ENCODE measurements around the gene MRPL55.

GRCh38 chr1:228112167-228112566 is 3.1 kb upstream of the MRPL55 start:
- no peak for TF ChIP-seq CTCF (IDR thresholded peaks at IDR 0.05)
- no peak for TF ChIP-seq EZH2 (IDR thresholded peaks at IDR 0.05)
- no peak for TF ChIP-seq EZH2phosphoT487 (IDR thresholded peaks at IDR 0.05)
